HG02870 (cell line): Measurements from ENCODE around the gene CERS3.

Source experiments
- ATAC-seq: cut with Tn5 transposase; IDR thresholded peaks from one replicate; pipeline ENCODE4 v1.9.1; 2021; ENCODE audit warnings: mild to moderate bottlenecking, moderate library complexity; ENCODE audit not compliant: unreplicated experiment

CERS3 gene

DNA sequence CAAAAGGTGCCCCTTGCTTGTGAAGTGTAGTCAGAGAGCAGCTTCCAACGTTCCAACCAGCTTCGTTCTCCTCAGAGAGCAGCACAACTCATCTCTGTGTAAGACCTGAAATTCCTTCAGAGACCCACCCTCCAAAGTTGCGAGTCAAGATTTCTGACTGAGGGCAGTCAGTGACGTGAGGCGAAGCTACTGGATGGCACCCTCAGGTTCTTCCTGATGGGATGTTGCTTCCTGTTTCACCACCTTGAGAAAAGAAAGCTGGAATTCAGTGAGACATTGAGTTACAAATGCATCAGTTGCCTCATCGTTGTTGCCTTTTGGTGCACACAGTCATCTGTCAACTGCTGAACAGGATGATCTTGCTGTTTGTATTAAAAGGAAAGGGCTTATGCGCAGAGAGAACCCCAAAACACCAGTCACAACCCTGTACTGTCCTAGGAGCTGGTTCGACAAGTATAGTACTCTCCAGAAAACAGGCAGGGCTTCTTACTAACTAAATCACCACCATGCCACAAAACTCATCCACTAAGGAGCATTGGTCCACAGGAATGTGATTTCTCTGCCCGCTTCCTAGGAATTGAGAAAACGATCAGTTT lies at the start of gene CERS3:
CERS3 (minus strand) TSS at position 118 of the 596 bp plus-strand sequence. CDS start 27,101 bp downstream, outside the sequence.
- ATAC-seq: no peak

DNA sequence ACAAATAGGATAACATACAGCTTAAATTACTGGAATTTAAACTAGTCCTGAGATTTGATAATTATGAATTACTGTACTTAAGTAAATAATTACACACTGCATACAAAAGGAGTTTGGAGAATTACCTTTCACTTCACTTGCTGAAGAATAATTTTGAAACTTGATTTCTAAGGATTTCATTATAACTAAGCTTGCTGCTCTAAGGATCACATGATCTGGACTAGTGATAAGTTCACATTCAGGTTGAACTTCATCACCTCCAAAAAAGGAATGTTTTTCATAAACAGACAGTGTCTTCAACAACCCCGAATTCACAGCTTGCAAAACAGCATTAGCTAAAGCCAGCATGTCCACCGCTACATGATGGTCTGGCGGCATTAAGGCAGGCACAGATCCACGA lies 44.8 kb upstream of the CERS3 start:
- ATAC-seq: no peak

DNA sequence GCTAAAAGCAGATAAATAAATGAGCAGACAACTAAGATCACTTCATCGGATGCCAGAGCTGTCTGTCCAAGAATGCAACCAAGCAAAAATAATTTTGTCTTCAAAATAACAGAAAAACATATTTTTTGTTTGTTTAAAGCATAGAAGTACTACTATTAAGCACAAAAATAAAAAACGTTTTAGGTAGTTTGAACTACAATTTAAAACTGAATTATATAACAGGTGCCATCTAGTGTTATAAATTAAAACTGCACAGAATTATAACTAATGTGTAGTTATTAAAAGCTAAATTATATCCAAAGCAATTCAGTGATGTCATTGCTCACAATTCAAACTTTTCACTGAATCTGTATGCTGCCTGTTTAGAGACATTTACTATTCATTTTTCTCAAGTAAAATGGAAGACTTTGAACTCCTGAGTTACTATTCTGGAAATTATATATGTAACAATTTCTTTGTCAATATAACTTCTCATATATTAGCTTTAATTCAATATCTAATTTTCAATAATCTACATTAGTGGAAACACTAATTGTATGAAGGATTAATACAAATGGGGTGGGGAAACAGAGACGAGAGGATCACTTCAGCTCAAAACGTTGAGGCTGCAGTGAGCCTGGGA lies 43.7 kb upstream of the CERS3 start:
- no peak for ATAC-seq

DNA sequence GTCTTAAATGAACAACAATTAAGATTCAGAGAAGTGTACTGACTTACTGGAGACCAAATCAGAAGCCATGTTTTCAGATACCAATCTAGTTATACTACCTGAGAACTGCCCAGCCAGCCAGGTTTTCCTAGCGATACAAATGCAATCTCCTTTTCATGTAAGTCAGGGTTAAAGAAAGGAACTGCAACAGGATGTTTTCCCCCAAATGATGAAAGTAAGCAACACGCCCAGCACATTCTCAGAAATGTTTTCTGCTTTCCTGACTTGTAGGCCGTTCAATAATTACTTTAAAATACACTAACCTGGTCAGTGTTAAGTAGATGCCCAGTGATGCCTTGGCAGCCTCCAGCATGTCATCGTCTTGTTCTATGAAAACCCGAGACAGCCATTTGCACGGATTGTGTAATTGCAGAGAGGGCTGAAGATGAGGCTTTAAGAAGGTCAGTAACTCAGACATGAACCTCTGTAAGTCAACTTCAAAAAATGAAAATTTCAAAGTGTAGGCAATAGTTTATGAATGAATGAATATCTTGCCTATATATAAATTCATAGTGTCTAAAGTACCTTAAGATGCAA lies 42.9 kb upstream of the CERS3 start:
- ATAC-seq: no peak

- ATAC-seq: peak; percentile 86
These were observed 42.1 kb upstream of the CERS3 start for GRCh38 chr15:100570735-100571313.

DNA sequence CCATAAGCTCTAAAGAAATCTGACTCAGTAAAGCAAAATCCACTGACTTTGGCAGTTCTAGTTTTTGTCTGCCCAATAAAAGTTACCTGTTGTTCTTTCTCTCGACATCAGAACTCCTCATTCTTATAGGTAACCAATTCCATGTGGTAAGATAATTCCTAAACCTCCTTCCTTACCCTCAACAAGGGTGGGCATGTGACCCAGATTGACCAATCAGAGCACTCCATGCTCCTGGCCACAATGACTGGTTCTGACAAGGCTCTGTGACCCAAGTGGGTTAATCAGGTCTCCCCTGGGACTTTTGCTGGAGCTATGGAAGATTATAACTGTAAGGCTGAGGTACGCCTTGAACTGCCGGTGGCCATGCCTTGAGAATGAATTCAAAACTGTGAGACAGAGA lies 41.5 kb upstream of the CERS3 start:
- ATAC-seq: no peak

GRCh38 chr15:100569391-100569790 lies 40.6 kb upstream of the CERS3 start:
- no peak for ATAC-seq

- no peak for ATAC-seq
These were observed 38.3 kb upstream of the CERS3 start for GRCh38 chr15:100566850-100567628.

GRCh38 chr15:100565591-100565990 lies 36.8 kb upstream of the CERS3 start:
- ATAC-seq: no peak

DNA sequence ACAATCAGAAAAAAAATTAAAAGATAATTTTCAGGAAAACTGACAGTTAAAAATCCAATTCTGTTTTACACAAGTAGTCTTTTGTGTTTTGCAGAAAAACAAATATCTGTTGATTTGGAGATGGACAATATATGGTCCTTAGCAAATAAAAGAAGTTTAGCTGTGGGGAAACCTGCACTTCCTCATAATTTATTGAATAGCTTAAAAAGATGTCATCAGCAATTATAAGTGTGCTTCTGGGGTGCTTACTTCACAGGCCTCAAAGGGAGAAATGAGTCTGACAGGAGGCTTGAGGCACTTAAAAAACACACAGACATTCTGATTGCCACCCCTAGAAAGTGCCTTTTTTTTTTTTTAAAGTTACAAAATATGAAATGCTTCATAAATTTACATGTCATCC lies 31.6 kb upstream of the CERS3 start:
- no peak for ATAC-seq

DNA sequence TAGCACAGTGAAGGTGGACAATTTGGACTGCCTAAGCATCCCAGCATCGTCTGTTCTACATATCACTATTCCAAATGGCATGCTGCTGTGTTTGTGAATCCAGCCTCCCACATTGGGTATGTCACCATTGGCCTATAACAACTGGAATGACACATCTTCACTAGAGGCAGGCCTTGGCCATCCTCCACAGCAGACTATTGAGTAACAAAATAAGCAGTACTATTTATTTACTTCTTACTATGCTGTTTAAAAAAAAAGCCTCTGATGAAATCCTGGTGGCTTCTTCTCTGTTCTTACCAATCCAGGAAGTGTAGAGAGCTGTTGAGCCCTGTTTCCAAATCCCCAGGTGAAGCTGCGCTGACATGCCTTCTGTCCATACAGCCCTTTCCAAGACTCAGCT lies 30.6 kb upstream of the CERS3 start:
- ATAC-seq: no peak

DNA sequence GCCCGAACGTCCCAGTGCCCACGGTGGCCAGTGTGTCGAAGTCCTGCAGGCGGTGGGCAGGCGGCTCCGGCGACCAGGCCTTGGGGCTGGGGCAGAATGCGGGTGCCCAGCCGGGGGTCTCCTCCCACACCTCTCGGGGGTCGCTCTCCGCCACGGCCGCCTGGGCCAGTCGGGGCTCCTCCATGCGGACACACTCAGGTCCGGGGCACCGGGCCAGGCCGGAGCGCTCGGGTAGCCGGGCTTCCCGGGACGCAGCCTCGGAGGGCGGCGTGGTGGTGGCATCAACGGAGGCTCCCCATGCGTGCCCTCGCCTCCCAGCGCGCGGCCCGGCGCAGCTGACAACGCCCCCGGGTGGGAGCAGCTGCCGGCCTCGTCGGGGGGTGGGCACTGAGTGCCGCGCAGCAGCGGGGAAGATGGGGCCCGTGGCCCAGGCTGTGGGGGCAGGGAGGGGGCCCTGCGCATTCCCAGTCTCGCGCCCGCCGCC lies 30.1 kb upstream of the CERS3 start:
- no peak for ATAC-seq

- ATAC-seq: no peak
These were observed 24.7 kb upstream of the CERS3 start for GRCh38 chr15:100553468-100553867.

DNA sequence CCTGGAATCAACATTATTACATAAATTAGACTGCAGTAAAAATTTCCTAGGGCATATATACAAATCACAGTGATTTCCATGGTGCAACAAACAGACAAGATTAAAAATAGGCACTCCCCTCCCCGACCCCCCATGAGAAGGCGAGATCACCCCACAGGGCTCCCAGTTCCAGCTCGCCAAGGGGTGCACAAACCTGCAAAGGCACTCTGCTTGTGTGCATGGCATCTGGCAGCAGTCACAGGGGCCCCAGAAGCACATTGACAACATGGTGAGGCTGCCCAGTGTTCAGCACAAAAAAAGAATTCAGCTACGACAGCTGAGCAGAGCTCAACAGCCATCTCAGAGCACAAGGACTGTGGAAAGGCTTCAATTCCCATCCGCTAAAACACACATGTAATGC lies 19.2 kb upstream of the CERS3 start:
- no peak for ATAC-seq

DNA sequence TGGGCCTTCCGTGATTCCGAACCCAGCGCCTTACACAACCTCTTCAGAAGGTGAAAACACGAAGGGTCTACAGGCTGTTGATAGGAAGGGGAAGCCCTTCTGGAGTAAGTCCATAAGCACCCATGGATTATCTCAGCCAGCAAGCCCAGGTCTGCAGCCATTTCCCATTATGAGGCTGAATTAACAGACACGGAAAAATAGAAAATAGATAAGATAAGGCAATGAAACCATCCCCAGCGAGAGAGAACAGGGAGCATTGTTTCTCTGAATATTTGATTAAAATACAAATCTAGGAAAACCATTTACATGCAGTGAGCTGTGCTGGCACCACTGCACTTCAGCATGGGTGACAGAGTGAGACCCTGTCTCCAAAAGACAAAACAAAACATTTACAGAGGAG lies 16.2 kb upstream of the CERS3 start:
- no peak for ATAC-seq

DNA sequence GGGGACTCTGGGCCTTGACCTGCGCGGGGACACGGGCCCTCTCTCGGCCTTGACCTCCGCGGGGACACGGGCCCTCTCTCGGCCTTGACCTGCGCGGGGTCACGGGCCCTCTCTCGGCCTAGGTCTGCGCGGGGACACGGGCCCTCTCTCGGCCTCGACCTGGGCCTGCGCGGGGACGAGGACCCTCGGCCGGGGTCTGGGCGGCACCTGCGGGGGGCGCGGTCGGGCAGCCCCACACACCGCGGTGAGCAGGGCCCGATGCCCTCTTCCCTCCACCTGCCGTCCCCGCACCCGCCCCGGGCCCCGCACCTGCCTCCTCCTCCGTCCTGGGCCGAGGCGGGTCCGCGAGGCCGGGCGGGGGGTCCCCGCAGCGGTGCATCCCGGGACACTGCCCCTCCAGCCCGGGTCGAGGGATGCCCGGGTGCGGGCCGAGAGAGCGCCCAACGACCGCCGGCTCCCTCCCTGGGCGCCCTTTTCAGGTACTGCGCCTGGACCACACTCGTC lies 15.6 kb upstream of the CERS3 start:
- no peak for ATAC-seq

- ATAC-seq: no peak
These were observed 13.5 kb upstream of the CERS3 start for GRCh38 chr15:100542290-100542689.

- ATAC-seq: peak; percentile 51
These were observed 8.6 kb upstream of the CERS3 start for GRCh38 chr15:100537331-100537730.

- no peak for ATAC-seq
These were observed 8.0 kb upstream of the CERS3 start for GRCh38 chr15:100536733-100537132.

DNA sequence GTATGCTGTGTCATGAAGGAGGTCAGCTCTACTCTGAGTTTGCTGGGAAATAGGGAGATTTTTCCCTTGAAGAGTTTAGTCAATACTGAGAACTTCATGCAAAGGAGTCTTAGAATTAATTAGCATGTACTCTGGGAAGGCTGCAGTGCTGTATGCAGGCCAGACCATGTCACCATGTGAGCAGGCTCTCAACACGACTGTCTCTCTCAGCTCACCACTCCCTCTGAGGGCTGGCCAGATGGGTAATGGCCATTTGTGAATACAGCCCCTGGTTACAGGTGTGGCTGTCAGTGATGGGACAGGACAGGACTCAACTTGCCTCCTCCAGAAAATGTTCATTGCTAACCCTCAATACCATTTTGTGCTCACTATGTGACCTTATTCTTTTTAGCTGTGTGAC lies 5.1 kb upstream of the CERS3 start:
- no peak for ATAC-seq

GRCh38 chr15:100531823-100532327 lies 3.1 kb upstream of the CERS3 start:
- ATAC-seq: no peak
